GM12801 (cell line): ENCODE data around the gene C2orf42.

Experiments used
- TF ChIP-seq, protein P1 (sequence below): IDR thresholded peaks from one replicate; pipeline ENCODE4 v1.5.1; 2011; ENCODE audit warnings: control low read depth; ENCODE audit not compliant: insufficient read length; ENCODE audit errors: extremely low read depth

The C2orf42 gene

DNA sequence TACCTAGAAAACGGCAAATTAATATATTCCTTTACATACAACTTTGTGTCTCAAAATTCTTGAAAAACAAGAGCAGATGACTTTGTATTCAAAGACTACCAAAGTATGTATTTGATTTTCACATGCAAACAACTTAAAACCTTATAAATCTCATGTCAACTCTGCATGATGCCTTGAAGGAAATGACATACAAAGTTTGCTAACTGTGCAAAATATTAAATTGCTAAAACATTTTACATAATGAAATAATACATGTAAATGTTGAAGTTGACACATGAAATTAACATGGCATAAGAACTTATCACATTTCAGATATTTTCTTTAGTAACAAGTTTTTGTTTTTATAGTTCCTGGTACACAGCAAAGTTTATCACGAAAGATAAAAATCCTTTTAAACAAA is 20.8 kb upstream of the C2orf42 start:
- TF ChIP-seq, protein P1, sequence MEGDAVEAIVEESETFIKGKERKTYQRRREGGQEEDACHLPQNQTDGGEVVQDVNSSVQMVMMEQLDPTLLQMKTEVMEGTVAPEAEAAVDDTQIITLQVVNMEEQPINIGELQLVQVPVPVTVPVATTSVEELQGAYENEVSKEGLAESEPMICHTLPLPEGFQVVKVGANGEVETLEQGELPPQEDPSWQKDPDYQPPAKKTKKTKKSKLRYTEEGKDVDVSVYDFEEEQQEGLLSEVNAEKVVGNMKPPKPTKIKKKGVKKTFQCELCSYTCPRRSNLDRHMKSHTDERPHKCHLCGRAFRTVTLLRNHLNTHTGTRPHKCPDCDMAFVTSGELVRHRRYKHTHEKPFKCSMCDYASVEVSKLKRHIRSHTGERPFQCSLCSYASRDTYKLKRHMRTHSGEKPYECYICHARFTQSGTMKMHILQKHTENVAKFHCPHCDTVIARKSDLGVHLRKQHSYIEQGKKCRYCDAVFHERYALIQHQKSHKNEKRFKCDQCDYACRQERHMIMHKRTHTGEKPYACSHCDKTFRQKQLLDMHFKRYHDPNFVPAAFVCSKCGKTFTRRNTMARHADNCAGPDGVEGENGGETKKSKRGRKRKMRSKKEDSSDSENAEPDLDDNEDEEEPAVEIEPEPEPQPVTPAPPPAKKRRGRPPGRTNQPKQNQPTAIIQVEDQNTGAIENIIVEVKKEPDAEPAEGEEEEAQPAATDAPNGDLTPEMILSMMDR: no peak

DNA sequence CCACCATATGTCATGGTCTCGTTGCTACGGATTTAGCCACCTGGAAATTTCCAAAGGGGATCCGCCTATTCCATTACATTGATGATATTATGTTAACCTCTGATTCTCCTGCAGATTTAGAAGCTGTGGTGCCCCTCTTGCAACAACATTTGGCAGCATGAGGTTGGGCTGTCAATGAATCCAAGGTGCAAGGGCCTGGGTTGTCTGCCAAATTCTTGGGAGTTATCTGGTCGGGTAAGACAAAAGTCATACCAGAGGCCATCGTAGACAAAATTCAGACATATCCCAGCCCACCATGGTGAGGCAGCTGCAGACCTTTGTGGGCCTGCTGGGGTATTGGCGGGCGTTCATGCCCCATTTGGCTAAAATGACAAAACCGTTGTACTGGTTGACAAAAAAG is 13.6 kb upstream of the C2orf42 start:
- TF ChIP-seq, protein P1: no peak

DNA sequence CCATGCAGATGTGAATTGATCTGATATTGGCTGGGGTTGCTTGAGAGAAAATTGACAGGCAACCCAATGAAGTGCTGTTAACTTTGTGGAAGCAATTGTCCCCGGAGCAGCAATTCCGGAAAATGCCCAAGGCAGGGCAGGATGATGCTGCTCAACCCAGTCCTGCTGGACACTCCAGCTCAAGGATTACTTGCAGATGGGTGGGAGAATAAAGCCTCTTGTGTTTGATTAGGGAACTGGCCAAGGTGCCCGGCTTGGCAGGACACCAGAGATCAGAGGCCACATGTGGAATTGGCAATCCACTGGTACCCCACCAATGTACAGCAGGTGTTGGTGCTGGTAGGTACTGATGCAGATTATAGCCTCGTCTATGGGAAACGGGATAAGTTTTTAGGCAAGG is 12.3 kb upstream of the C2orf42 start:
- TF ChIP-seq, protein P1: no peak

DNA sequence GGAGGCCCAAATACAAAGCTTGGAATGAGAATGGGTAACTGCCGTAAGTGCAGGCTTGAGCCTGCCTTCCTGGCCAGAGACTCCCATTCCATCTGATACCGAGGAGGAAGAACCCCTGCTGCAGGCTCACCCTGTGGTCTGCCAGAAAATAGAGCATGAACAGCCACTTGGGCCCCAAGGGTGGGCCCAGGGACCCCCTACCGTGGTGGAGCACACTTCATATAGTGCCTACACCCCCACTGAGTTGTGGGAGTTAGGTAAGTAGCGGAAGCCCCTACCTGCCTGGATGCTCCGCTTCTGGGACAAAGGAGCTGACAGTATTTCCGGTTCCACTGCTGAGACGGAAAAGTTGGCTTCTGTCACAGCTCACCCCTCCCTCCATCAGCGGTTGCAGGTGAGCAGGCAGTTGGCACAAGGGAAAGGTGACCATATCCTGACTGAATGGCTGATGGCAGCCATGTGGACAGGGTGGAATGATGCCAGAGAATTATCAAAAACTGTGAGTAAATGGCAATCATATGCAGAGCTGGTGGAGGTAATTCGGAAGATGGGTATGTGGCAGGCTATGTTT is 11.5 kb upstream of the C2orf42 start:
- TF ChIP-seq, protein P1: no peak

DNA sequence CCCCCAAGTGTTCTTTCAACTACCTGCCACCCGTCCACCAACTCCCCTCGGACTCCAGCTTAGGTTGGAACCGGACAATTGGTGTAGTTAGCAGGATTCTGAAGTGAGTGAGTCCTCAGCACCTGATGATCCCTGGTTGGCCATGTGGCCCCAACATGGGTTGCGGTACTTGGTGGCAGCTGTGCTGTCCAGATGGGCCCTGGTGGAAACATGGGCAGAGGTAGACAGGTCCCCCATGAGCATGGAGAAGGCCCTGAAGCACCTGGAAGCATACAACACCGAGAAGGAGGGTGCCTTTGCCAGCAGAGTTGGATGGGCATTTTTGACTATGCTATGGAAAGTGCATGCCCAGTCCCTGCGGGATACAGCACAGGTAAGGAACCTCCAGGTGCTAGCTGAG is 11.0 kb upstream of the C2orf42 start:
- TF ChIP-seq, protein P1: no peak

DNA sequence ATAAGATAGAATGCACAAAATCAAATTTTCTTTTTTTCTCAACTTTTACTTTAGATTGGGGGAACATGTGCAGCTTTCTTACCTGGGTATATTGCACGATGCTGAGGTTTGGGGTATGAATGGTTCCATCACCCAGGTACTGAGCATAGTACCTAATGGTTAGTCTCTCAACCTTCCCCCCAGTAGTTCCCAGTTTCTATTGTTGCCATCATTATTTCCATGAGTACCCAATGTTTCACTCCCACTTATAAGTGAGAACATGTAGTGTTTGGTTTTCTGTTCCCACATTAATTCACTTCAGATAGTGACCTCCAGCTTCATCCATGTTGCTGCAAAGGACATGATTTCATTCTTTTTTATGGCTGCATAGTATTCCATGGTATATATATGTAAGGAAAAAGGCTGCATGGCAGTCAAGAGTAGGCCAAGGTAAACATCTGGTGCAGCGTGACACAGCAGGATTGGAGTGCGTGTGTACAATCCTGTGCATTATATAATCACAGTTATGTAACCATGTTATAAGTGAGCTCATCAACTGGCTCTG is 10.5 kb upstream of the C2orf42 start:
- TF ChIP-seq, protein P1: no peak

DNA sequence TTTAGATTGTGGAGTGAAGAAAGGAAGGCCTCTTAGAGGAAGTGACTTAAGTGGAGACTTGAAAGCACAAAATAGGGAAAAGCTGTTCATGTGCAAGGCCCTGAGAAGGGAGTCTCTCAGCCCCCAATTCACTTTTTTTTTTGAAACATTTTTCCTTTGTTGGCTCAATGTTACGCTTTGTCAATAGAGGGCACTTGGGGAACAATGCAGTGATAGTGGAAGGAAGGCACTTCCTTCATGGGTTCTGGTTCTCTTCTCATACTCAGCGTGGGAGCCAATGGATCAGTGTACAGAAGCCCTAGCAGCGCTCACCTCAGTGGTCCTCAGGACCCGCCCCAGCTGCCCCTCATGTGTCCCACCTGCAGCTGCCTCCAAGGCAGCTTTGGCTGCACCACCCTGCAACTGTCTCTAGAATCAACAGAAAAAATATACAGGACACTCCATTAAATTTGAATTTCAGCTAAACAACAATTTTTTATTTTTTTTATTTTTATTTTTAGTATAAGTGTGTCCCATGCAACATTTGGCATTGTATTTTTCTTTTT is 8.6 kb upstream of the C2orf42 start:
- TF ChIP-seq, protein P1: no peak

DNA sequence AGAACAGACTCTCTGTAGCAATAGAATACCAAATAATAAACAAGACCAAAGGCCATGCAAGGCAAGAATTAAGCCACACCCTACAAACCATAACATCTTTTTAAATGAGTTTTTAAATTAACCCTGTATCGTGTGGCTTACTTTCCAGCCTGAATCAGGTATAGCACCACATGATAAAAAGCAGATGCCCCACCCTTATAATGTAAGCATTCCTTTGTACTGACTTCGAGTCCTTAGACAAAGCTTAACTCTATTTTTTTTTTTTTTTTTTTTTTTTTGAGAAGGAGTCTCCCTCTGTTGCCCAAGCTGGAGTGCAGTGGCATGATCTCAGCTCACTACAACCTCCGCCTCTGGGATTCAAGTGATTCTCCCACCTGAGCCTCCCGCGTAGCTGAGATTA is 1.7 kb upstream of the C2orf42 start:
- TF ChIP-seq, protein P1: no peak
